HG02759 (cell line): ENCODE data around the gene PDGFB.

Source experiments
- ATAC-seq: cut with Tn5 transposase; IDR thresholded peaks from one replicate; pipeline ENCODE4 v1.9.1; 2021; ENCODE audit warnings: mild to moderate bottlenecking, moderate library complexity; ENCODE audit not compliant: unreplicated experiment

The PDGFB gene

GRCh38 chr22:39277142-39277607 lies 32.4 kb upstream of the PDGFB start:
- no peak for ATAC-seq

GRCh38 chr22:39276440-39277141 lies 31.8 kb upstream of the PDGFB start:
- no peak for ATAC-seq

GRCh38 chr22:39275814-39276439 lies 31.1 kb upstream of the PDGFB start:
- ATAC-seq: no peak

GRCh38 chr22:39273950-39274887 lies 29.4 kb upstream of the PDGFB start:
- ATAC-seq: no peak

GRCh38 chr22:39270792-39271191 lies 26.0 kb upstream of the PDGFB start:
- no peak for ATAC-seq

GRCh38 chr22:39270280-39270679 lies 25.5 kb upstream of the PDGFB start:
- no peak for ATAC-seq

- no peak for ATAC-seq
These were observed 24.5 kb upstream of the PDGFB start for GRCh38 chr22:39269095-39269790.

GRCh38 chr22:39268645-39269044 lies 23.9 kb upstream of the PDGFB start:
- no peak for ATAC-seq

GRCh38 chr22:39267974-39268373 lies 23.2 kb upstream of the PDGFB start:
- ATAC-seq: no peak

- peak; percentile 74 for ATAC-seq
These were observed 21.7 kb upstream of the PDGFB start for GRCh38 chr22:39266398-39267030.

GRCh38 chr22:39265143-39265886 lies 20.5 kb upstream of the PDGFB start:
- no peak for ATAC-seq

- no peak for ATAC-seq
These were observed 19.7 kb upstream of the PDGFB start for GRCh38 chr22:39264349-39265038.

- no peak for ATAC-seq
These were observed 19.0 kb upstream of the PDGFB start for GRCh38 chr22:39263626-39264348.

- ATAC-seq: no peak
These were observed 14.9 kb upstream of the PDGFB start for GRCh38 chr22:39259666-39260065.

- no peak for ATAC-seq
These were observed 13.2 kb upstream of the PDGFB start for GRCh38 chr22:39257901-39258475.

GRCh38 chr22:39256979-39257378 lies 12.2 kb upstream of the PDGFB start:
- no peak for ATAC-seq

- ATAC-seq: no peak
These were observed 11.4 kb upstream of the PDGFB start for GRCh38 chr22:39256186-39256552.
